ENCODE data around the gene NPAS3.

The NPAS3 gene

GRCh38 chr14:33814010-33814409 is 875.3 kb downstream of the NPAS3 start:
- no peak for DNase-seq

GRCh38 chr14:33833706-33834465 is 895.2 kb downstream of the NPAS3 start:
- DNase-seq, result no peak

GRCh38 chr14:33834466-33835260 is 896.0 kb downstream of the NPAS3 start:
- DNase-seq, result no peak

GRCh38 chr14:33835261-33835655 is 896.6 kb downstream of the NPAS3 start:
- DNase-seq, result no peak

GRCh38 chr14:33835677-33836076 is 897.0 kb downstream of the NPAS3 start:
- no peak for DNase-seq

GRCh38 chr14:33836203-33836899 is 897.7 kb downstream of the NPAS3 start:
- no peak for DNase-seq

GRCh38 chr14:33836900-33837577 is 898.4 kb downstream of the NPAS3 start:
- DNase-seq, result no peak

GRCh38 chr14:33837943-33838683 is 899.4 kb downstream of the NPAS3 start:
- DNase-seq, result no peak

- DNase-seq, result no peak
Observed at GRCh38 chr14:33839193-33840076, 900.8 kb downstream of the NPAS3 start.

- no peak for DNase-seq
Observed at GRCh38 chr14:33840797-33841196, 902.1 kb downstream of the NPAS3 start.

- DNase-seq, result no peak
Observed at GRCh38 chr14:33842299-33842698, 903.6 kb downstream of the NPAS3 start.

- DNase-seq, result no peak
Observed at GRCh38 chr14:33844118-33844517, 905.4 kb downstream of the NPAS3 start.

GRCh38 chr14:33846100-33846824 is 907.6 kb downstream of the NPAS3 start:
- no peak for DNase-seq

- DNase-seq, result no peak
Observed at GRCh38 chr14:33847066-33847465, 908.4 kb downstream of the NPAS3 start.

- DNase-seq, result no peak
Observed at GRCh38 chr14:33848009-33848408, 909.3 kb downstream of the NPAS3 start.

- DNase-seq, result no peak
Observed at GRCh38 chr14:33848706-33849454, 910.2 kb downstream of the NPAS3 start.

- DNase-seq, result no peak
Observed at GRCh38 chr14:33849455-33849801, 910.7 kb downstream of the NPAS3 start.

GRCh38 chr14:33850826-33851225 is 912.1 kb downstream of the NPAS3 start:
- DNase-seq, result no peak

GRCh38 chr14:33851366-33851765 is 912.7 kb downstream of the NPAS3 start:
- DNase-seq, result no peak

- no peak for DNase-seq
Observed at GRCh38 chr14:33851931-33852330, 913.3 kb downstream of the NPAS3 start.
